Measurements from ENCODE around the gene NUP205.

DNA sequence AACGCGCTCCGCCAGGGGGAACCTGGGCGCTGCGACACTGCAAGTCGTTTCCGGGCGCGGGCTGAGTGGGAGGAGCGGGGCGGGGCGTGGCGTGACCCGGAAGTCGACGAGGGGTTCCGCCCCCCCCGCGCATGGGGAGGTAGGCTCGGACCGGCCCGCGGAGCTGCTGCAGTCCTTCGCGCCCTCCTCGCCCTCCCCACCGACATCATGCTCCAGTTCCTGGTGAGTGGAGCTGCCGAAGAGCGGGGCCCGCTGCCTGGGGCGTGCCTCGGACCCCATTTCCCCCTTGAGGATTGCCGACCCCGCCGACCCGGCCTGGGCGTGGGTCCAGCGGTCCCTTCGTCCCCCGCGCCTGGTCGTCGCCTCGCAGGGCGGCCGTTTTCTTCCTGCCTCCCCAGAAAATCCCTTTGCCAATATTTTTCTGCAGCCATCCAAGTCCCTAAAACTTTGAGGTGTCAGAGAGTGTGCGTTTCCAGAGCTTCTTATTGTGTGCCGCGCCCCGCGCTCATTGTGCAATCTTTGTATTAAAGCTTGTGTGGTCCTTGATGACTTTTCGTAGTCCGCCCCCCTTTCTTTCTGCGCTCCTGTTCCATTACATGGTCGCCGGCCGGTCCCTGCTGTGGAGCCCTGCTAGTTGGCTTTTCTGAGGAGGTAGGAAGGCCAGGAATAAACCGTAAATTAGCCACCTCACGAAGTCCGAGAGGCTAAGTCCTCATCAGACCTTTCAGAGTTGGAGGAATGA is 104.8 kb downstream of the NUP205 start, which contains the start of gene STMP1:
- TF ChIP-seq POLR2AphosphoS5 (IDR thresholded peaks at IDR 0.05): peak; percentile 32 to 86 (median 44)
- peak; percentile 16 to 87 for TF ChIP-seq POLR2A (IDR thresholded peaks at IDR 0.05)

All from suprapubic skin (tissue), 4 donors.